Liver (tissue), 9 donors: ENCODE data around the gene MTRR. TPM values are rescaled to one million over a fixed set of nuclear protein-coding genes. Genes with fewer than 3 reads are reported as not detected.

Experiments used
- DNase-seq: peaks from one replicate; pipeline ENCODE4 v3.0.0-alpha.2; 2017; ENCODE audit warnings: low spot score
- H3K27ac ChIP-seq, 2 donors: one replicate each; pipeline ENCODE4 v1.7.0; 2013; ENCODE audit warnings: inconsistent platforms in 2 of 2, low read length in 2 of 2, control low read depth in 1 of 2, low read depth in 1 of 2, mild to moderate bottlenecking in 1 of 2
- H3K27me3 ChIP-seq, 4 donors: one replicate each; pipeline versions ENCODE4 v1.6.1 to v1.7.0; 2013; ENCODE audit warnings: low read length in 3 of 4, inconsistent platforms in 1 of 4, mild to moderate bottlenecking in 1 of 4, moderate library complexity in 1 of 4; ENCODE audit not compliant: control insufficient read depth in 4 of 4, insufficient read depth in 4 of 4
- H3K36me3 ChIP-seq, 4 donors: one replicate each; pipeline versions ENCODE4 v1.6.1 to v1.7.0; 2013; ENCODE audit warnings: low read length in 3 of 4, mild to moderate bottlenecking in 3 of 4, low read depth in 1 of 4, moderate library complexity in 1 of 4; ENCODE audit not compliant: control insufficient read depth in 4 of 4, insufficient read depth in 3 of 4
- H3K4me1 ChIP-seq, 4 donors: one replicate each; pipeline versions ENCODE4 v1.6.1 to v1.7.0; 2013; ENCODE audit warnings: low read length in 3 of 4, mild to moderate bottlenecking in 3 of 4, moderate library complexity in 1 of 4; ENCODE audit not compliant: control insufficient read depth in 4 of 4, insufficient read depth in 4 of 4
- H3K4me3 ChIP-seq, 3 donors: one replicate each; pipeline versions ENCODE4 v1.6.1 to v1.7.0; 2013; ENCODE audit warnings: low read length in 3 of 3, control low read depth in 1 of 3, low read depth in 1 of 3, mild to moderate bottlenecking in 1 of 3
- H3K9ac ChIP-seq, 2 donors: one replicate each; pipeline ENCODE4 v1.7.0; 2013; ENCODE audit warnings: low read length in 2 of 2, mild to moderate bottlenecking in 2 of 2, moderate library complexity in 2 of 2, control low read depth in 1 of 2, low read depth in 1 of 2
- H3K9me3 ChIP-seq, 4 donors: one replicate each; pipeline versions ENCODE4 v1.6.1 to v1.7.0; 2013; ENCODE audit warnings: low read length in 3 of 4; ENCODE audit not compliant: control insufficient read depth in 4 of 4
- EGR1 ChIP-seq, 2 donors: IDR thresholded peaks; 2 replicates each; pipeline ENCODE4 v1.6.1; 2016 to 2018; ENCODE audit warnings: antibody characterized with exemption in 2 of 2, low read depth in 2 of 2
- FOXA1 ChIP-seq: IDR thresholded peaks from 2 replicates; pipeline ENCODE4 v1.6.1; 2016; ENCODE audit warnings: antibody characterized with exemption
- FOXA2 ChIP-seq: IDR thresholded peaks from 2 replicates; pipeline ENCODE4 v1.6.1; 2016; ENCODE audit warnings: antibody characterized with exemption
- GABPA ChIP-seq, 2 donors: IDR thresholded peaks in 1 of 2; conservative IDR thresholded peaks in 1 of 2; 2 replicates each; pipeline ENCODE4 v1.6.1; 2016; ENCODE audit warnings: antibody characterized with exemption in 2 of 2, mild to moderate bottlenecking in 1 of 2, moderate library complexity in 1 of 2
- HNF4A ChIP-seq, 2 donors: conservative IDR thresholded peaks; 2 replicates each; pipeline ENCODE4 v1.6.1; 2016; ENCODE audit warnings: antibody characterized with exemption in 2 of 2, mild to moderate bottlenecking in 2 of 2
- HNF4G ChIP-seq: IDR thresholded peaks from 2 replicates; pipeline ENCODE4 v1.6.1; 2016; ENCODE audit warnings: antibody characterized with exemption
- JUND ChIP-seq, 2 donors: IDR thresholded peaks; 2 replicates each; pipeline ENCODE4 v1.6.1; 2016; ENCODE audit warnings: antibody characterized with exemption in 2 of 2
- NR2F2 ChIP-seq: IDR thresholded peaks from 2 replicates; pipeline ENCODE4 v1.6.1; 2016; ENCODE audit warnings: antibody characterized with exemption
- RAD21 ChIP-seq, 2 donors: IDR thresholded peaks; 2 replicates each; pipeline ENCODE4 v1.6.1; 2016; ENCODE audit warnings: antibody characterized with exemption in 2 of 2, mild to moderate bottlenecking in 2 of 2
- RXRA ChIP-seq, 2 donors: IDR thresholded peaks; 2 replicates each; pipeline ENCODE4 v1.6.1; 2017 to 2018; ENCODE audit warnings: antibody characterized with exemption in 2 of 2, mild to moderate bottlenecking in 1 of 2
- SP1 ChIP-seq: IDR thresholded peaks from 2 replicates; pipeline ENCODE4 v1.6.1; 2018; ENCODE audit warnings: antibody characterized with exemption, mild to moderate bottlenecking
- TAF1 ChIP-seq: conservative IDR thresholded peaks from 2 replicates; pipeline ENCODE4 v1.6.1; 2016; ENCODE audit warnings: antibody characterized with exemption, mild to moderate bottlenecking
- YY1 ChIP-seq: IDR thresholded peaks from 2 replicates; pipeline ENCODE4 v1.6.1; 2016; ENCODE audit warnings: antibody characterized with exemption, mild to moderate bottlenecking
- ZBTB33 ChIP-seq: IDR thresholded peaks from 2 replicates; pipeline ENCODE4 v1.6.1; 2016; ENCODE audit warnings: antibody characterized with exemption
- WGBS: extraction: QIAGEN DNeasy Blood & Tissue Kit; methylation state at CpG from one replicate; pipeline ENCODE4 v1.1.7; 2013; 5-methylcytosine and 5-hydroxymethylcytosine counted together
- polyA plus RNA-seq, 2 donors: library from polyadenylated mRNA; stranded (reverse) in 1 of 2; unstranded in 1 of 2; fragments of 200-250 nt in 1 of 2; fragments of >200 nt in 1 of 2; fragmentation: Nextera tagmentation in 1 of 2; extraction: Ambion mirVana in 1 of 2; gene quantifications; one replicate each; pipeline versions ENCODE4 v1.2.1 to v1.2.3, GENCODE V29; 2013 to 2015
- total RNA-seq, 2 donors: library from RNA; depleted of rRNA; stranded (reverse); fragments of >200 nt; gene quantifications; one replicate each; pipeline ENCODE4 v1.2.3, GENCODE V29; 2014
- TF ChIP-seq, protein P1 (sequence below): IDR thresholded peaks from 2 replicates; pipeline ENCODE4 v1.6.1; 2016; ENCODE audit warnings: antibody characterized with exemption
- TF ChIP-seq, protein P2 (sequence below): IDR thresholded peaks from 2 replicates; pipeline ENCODE4 v1.6.1; 2016; ENCODE audit warnings: antibody characterized with exemption, mild to moderate bottlenecking
- TF ChIP-seq, protein P3 (sequence below): fragments of 150-350 bp; IDR thresholded peaks from 2 replicates; pipeline ENCODE4 v1.5.1; 2017; ENCODE audit warnings: improper control_type of control experiment, low read depth, low read length; ENCODE audit not compliant: missing input control
- TF ChIP-seq, protein P4 (sequence below): IDR thresholded peaks from 2 replicates; pipeline ENCODE4 v1.6.1; 2016; ENCODE audit warnings: antibody characterized with exemption
- donor health status: healthy.
- donor health status: healthy.
- donor health status: healthy.
- donor health status: healthy.
- donor health status: healthy.

Gene MTRR
- total and polyA plus RNA-seq, 4 donors: 16.2 to 49.7 (median 18.0) TPM

GRCh38 chr5:7904170-7904569 lies 35.2 kb downstream of the MTRR start (continued):
- TF ChIP-seq YY1 (no peak), JUND (IDR thresholded peaks at IDR 0.05) (no peak), ZBTB33 (no peak), GABPA (IDR thresholded peaks at IDR 0.05 in 1 of 2, conservative IDR thresholded peaks at IDR 0.05 in 1 of 2) (no peak), FOXA2 (no peak), EGR1 (IDR thresholded peaks at IDR 0.05; ENCODE audit: low read depth in 2 of 2) (no peak), RXRA (IDR thresholded peaks at IDR 0.05) (no peak), HNF4G (no peak), NR2F2 (no peak), HNF4A (conservative IDR thresholded peaks at IDR 0.05) (no peak)

GRCh38 chr5:7907612-7908011 lies 38.7 kb downstream of the MTRR start:
- no peak overlapping the region for H3K27ac ChIP-seq
- H3K9ac ChIP-seq: no peak overlapping the region
- TF ChIP-seq, protein P1, sequence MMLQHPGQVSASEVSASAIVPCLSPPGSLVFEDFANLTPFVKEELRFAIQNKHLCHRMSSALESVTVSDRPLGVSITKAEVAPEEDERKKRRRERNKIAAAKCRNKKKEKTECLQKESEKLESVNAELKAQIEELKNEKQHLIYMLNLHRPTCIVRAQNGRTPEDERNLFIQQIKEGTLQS: no peak
- TF ChIP-seq ZBTB33: no peak
- no peak for TF ChIP-seq RXRA (IDR thresholded peaks at IDR 0.05)
- TF ChIP-seq, protein P2, sequence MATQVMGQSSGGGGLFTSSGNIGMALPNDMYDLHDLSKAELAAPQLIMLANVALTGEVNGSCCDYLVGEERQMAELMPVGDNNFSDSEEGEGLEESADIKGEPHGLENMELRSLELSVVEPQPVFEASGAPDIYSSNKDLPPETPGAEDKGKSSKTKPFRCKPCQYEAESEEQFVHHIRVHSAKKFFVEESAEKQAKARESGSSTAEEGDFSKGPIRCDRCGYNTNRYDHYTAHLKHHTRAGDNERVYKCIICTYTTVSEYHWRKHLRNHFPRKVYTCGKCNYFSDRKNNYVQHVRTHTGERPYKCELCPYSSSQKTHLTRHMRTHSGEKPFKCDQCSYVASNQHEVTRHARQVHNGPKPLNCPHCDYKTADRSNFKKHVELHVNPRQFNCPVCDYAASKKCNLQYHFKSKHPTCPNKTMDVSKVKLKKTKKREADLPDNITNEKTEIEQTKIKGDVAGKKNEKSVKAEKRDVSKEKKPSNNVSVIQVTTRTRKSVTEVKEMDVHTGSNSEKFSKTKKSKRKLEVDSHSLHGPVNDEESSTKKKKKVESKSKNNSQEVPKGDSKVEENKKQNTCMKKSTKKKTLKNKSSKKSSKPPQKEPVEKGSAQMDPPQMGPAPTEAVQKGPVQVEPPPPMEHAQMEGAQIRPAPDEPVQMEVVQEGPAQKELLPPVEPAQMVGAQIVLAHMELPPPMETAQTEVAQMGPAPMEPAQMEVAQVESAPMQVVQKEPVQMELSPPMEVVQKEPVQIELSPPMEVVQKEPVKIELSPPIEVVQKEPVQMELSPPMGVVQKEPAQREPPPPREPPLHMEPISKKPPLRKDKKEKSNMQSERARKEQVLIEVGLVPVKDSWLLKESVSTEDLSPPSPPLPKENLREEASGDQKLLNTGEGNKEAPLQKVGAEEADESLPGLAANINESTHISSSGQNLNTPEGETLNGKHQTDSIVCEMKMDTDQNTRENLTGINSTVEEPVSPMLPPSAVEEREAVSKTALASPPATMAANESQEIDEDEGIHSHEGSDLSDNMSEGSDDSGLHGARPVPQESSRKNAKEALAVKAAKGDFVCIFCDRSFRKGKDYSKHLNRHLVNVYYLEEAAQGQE: no peak
- no peak for TF ChIP-seq HNF4A (conservative IDR thresholded peaks at IDR 0.05)
- TF ChIP-seq, protein P3, sequence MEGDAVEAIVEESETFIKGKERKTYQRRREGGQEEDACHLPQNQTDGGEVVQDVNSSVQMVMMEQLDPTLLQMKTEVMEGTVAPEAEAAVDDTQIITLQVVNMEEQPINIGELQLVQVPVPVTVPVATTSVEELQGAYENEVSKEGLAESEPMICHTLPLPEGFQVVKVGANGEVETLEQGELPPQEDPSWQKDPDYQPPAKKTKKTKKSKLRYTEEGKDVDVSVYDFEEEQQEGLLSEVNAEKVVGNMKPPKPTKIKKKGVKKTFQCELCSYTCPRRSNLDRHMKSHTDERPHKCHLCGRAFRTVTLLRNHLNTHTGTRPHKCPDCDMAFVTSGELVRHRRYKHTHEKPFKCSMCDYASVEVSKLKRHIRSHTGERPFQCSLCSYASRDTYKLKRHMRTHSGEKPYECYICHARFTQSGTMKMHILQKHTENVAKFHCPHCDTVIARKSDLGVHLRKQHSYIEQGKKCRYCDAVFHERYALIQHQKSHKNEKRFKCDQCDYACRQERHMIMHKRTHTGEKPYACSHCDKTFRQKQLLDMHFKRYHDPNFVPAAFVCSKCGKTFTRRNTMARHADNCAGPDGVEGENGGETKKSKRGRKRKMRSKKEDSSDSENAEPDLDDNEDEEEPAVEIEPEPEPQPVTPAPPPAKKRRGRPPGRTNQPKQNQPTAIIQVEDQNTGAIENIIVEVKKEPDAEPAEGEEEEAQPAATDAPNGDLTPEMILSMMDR: no peak
- TF ChIP-seq TAF1: no peak
- TF ChIP-seq HNF4G: no peak
- TF ChIP-seq, protein P4, sequence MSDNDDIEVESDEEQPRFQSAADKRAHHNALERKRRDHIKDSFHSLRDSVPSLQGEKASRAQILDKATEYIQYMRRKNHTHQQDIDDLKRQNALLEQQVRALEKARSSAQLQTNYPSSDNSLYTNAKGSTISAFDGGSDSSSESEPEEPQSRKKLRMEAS: no peak
- no peak for TF ChIP-seq GABPA (IDR thresholded peaks at IDR 0.05 in 1 of 2, conservative IDR thresholded peaks at IDR 0.05 in 1 of 2)
- no peak for TF ChIP-seq NR2F2
- no peak for TF ChIP-seq EGR1 (IDR thresholded peaks at IDR 0.05; ENCODE audit: low read depth in 2 of 2)
- no peak for TF ChIP-seq RAD21 (IDR thresholded peaks at IDR 0.05)
- TF ChIP-seq JUND (IDR thresholded peaks at IDR 0.05): no peak
- TF ChIP-seq SP1: no peak
- TF ChIP-seq FOXA1: no peak
- H3K27me3 ChIP-seq: no peaks in the 10 kb centered on the region
- 100% methylated on average over 1 of the region's 1 CpG for WGBS
- peaks cover 2 to 8% (median 4%) of the 10 kb centered on the region in 4 donors for H3K36me3 ChIP-seq
- no peak overlapping the region for H3K4me3 ChIP-seq
- H3K9me3 ChIP-seq: peaks cover 0 to 3% (median 2%) of the 10 kb centered on the region in 4 donors
- DNase-seq: no peak
- H3K4me1 ChIP-seq: peaks cover 3 to 5% (median 4%) of the 10 kb centered on the region in 4 donors
